HepG2 (cell line): ENCODE data around the gene MTA3. TPM values are rescaled to one million over a fixed set of nuclear protein-coding genes. Genes with fewer than 3 reads are reported as not detected.
A peak's percentile ranks its signal among the peaks of the same experiment; 100 is the strongest.

Experiments used
- polyA plus RNA-seq, 8 experiments: library from polyadenylated mRNA; depleted of rRNA in 3 of 8; stranded (reverse) in 7 of 8; unstranded in 1 of 8; fragments of >200 nt; fragmentation: Illumina TruSeq in 4 of 8; extraction: Trizol in 4 of 8; gene quantifications; 2 replicates each; pipeline versions ENCODE4 v1.2.1 to v1.2.3, GENCODE V29; 2011 to 2016; ENCODE audit warnings: low read depth in 4 of 8, missing spikeins in 1 of 8, mixed read lengths in 1 of 8; ENCODE audit not compliant: insufficient read depth in 1 of 8
- small RNA-seq, 3 experiments: library from RNA; depleted of rRNA; stranded (forward); fragments of <200 nt; gene quantifications; one replicate each; pipeline ENCODE3, GENCODE V24; 2012; ENCODE audit warnings: low read depth in 2 of 3, low replicate concordance in 1 of 3; ENCODE audit not compliant: insufficient read length in 3 of 3, insufficient read depth in 2 of 3
- total RNA-seq, 5 experiments: library from RNA; depleted of rRNA; stranded (reverse); fragments of >200 nt; fragmentation: Illumina TruSeq; extraction: Trizol; gene quantifications; 2 replicates each; pipeline ENCODE4 v1.2.3, GENCODE V29; 2016; ENCODE audit warnings: low read depth in 1 of 5
- TF ChIP-seq, protein P1 (sequence below), 2 experiments: sonication (generic) in 1 of 2; formaldehyde crosslinking in 1 of 2; IDR thresholded peaks; 2 replicates each; pipeline versions ENCODE4 v1.5.1 to v1.6.1; 2011 to 2020; ENCODE audit warnings: borderline replicate concordance in 1 of 2, low read depth in 1 of 2, low read length in 1 of 2, mild to moderate bottlenecking in 1 of 2, missing genetic modification reagents in 1 of 2, moderate library complexity in 1 of 2

MTA3 gene
- total and polyA plus RNA-seq, 2 of the 13 experiments (the other 11 are each of a cell fraction or from before 2014, with no cell fraction given): 48.8 to 77.8 TPM

DNA sequence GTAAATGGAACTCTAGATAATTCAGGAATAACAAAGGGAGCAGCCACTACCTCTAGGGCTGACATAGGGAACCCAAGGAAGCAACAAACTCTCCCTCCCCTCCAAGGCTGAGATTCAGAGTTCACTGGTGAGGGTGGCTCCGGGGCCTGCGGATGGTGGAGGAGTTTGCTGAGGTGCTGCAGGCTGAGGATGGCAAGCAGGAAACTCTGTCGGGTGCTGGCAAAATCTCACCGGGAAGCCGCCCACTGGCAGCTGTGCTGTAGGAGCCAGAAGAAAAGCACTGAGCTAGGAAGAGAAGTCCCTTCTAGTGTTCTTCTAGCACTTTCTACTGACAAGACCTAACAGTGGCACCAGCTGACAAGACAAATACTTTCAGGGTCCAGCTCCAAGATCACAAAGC lies 236.5 kb downstream of the MTA3 start (continued):
- TF ChIP-seq, protein P1, sequence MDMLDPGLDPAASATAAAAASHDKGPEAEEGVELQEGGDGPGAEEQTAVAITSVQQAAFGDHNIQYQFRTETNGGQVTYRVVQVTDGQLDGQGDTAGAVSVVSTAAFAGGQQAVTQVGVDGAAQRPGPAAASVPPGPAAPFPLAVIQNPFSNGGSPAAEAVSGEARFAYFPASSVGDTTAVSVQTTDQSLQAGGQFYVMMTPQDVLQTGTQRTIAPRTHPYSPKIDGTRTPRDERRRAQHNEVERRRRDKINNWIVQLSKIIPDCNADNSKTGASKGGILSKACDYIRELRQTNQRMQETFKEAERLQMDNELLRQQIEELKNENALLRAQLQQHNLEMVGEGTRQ (IDR thresholded peaks at IDR 0.05; ENCODE audit: low read depth, low read length): no peak
- TF ChIP-seq, protein P1 (CRISPR knock-in tag; IDR thresholded peaks at IDR 0.05; ENCODE audit: borderline replicate concordance): 0 out of 2 replicates have a peak, but pooled peaks have one; percentile 18

Small RNAs within 50 kb of the gene (small RNA-seq; reads per million reads assigned to genes)
- gene AC074375.1 (0 reads per million in 3 experiments), gene RNU6-137P (0 reads per million in 3 experiments)

Other genes starting within 250 kb of the MTA3 start
- 201 and 272 TPM in 2 replicates for gene COX7A2L, start 207.4 kb upstream of the MTA3 start, total RNA-seq (2016; rRNA removed; fragmentation: Illumina TruSeq; extraction: Trizol)
- 122 and 155 TPM in 2 replicates for gene COX7A2L, start 207.4 kb upstream of the MTA3 start, polyA plus RNA-seq (2011; rRNA removed)
- 4.8 and 5.2 TPM in 2 replicates for gene KCNG3, start 74.7 kb upstream of the MTA3 start, total RNA-seq (2016; rRNA removed; fragmentation: Illumina TruSeq; extraction: Trizol)
- gene KCNG3, start 74.7 kb upstream of the MTA3 start, polyA plus RNA-seq (2011; rRNA removed): 2.7 and 2.8 TPM in 2 replicates
- gene OXER1, start 195.5 kb downstream of the MTA3 start, total RNA-seq (2016; rRNA removed; fragmentation: Illumina TruSeq; extraction: Trizol): 6.5 and 8.0 TPM in 2 replicates
- 9.0 and 11.3 TPM in 2 replicates for gene OXER1, start 195.5 kb downstream of the MTA3 start, polyA plus RNA-seq (2011; rRNA removed)
- gene HAAO, start 224.0 kb downstream of the MTA3 start, total RNA-seq (2016; rRNA removed; fragmentation: Illumina TruSeq; extraction: Trizol): 34.1 and 42.7 TPM in 2 replicates
- 35.2 and 36.1 TPM in 2 replicates for gene HAAO, start 224.0 kb downstream of the MTA3 start, polyA plus RNA-seq (2011; rRNA removed)